Measurements from ENCODE around the gene PARP12. TPM values are rescaled to one million over a fixed set of nuclear protein-coding genes. Genes with fewer than 3 reads are reported as not detected.

Gene PARP12
- total and polyA plus RNA-seq, 10 donors: 26.9 to 101 (median 67.2) TPM

DNA sequence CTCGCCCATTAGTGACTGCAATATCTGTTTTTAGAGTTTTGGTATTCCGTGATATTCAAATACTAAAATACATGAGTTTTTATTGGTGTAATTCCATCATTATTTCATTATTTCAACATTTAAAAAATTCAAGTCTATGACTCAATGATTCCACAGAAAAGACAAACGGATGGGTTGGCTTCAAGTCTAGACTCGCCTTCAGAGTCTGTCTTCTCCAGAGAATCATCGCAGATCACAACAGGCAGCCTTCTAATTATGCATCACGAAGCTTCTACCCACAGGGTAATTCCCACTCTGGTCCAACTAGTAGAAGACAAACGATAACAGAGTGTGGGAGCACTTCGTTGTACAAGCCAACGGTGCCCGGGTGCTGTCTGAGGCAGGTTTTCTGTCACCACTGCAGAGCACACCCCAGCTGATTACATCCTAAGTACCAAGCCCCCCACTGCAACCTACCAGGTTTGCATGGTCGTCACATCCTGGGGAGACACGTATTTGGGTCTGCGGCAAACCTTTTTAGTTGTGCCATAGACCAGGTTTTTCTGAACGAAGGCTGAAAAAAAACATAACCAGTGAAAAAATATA, 28.9 kb downstream of the PARP12 start:
- Histone ChIP-seq H3K27me3 (replicated peaks in 1 of 7) (no peaks in the 10 kb centered on the region), H3K27ac (no peak overlapping the region), H3K36me3 (peaks cover 5 to 98% (median 42%) of the 10 kb centered on the region in 6 donors), H3K9me3 (no peaks in the 10 kb centered on the region), H3K4me3 (no peak overlapping the region), H3K4me1 (peaks cover 0 to 32% (median 12%) of the 10 kb centered on the region in 6 donors)
- intact Hi-C loops (cut with DNase I; ENCODE audit: low total_unique reads): no loop called here
- 95 to 98% (median 98%) methylated on average over 14 of the region's 14 CpGs for WGBS, 5 donors
- no peak for DNase-seq
- TF ChIP-seq POLR2AphosphoS5 (IDR thresholded peaks at IDR 0.05): no peak

DNA sequence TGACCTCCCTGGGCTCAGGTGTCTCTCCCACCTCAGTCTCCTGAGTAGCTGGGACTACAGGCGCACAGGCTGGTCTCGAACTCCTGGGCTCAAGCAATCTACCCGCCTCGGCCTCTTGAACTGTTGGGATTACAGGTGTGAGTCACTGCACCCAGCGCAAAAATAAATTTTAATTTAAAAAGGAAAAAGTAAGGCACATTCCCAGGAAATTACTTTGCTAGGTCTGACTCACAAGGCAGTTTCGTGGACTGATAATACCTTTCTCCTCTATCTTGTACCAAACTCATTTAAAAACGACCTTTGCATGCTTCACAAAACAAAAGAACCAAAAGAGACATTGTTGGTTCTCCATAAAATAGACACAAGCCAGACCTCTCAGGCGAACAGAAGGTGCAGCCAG, 29.7 kb downstream of the PARP12 start:
- DNase-seq: no peak
- TF ChIP-seq, protein P1, sequence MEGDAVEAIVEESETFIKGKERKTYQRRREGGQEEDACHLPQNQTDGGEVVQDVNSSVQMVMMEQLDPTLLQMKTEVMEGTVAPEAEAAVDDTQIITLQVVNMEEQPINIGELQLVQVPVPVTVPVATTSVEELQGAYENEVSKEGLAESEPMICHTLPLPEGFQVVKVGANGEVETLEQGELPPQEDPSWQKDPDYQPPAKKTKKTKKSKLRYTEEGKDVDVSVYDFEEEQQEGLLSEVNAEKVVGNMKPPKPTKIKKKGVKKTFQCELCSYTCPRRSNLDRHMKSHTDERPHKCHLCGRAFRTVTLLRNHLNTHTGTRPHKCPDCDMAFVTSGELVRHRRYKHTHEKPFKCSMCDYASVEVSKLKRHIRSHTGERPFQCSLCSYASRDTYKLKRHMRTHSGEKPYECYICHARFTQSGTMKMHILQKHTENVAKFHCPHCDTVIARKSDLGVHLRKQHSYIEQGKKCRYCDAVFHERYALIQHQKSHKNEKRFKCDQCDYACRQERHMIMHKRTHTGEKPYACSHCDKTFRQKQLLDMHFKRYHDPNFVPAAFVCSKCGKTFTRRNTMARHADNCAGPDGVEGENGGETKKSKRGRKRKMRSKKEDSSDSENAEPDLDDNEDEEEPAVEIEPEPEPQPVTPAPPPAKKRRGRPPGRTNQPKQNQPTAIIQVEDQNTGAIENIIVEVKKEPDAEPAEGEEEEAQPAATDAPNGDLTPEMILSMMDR (IDR thresholded peaks at IDR 0.05 in 8 of 11, conservative IDR thresholded peaks at IDR 0.05 in 3 of 11): no peak
- TF ChIP-seq POLR2AphosphoS5 (IDR thresholded peaks at IDR 0.05): no peak
- TF ChIP-seq POLR2A (IDR thresholded peaks at IDR 0.05): no peak
- intact Hi-C loops (cut with DNase I; ENCODE audit: low total_unique reads): no loop called here
- 92 to 95% (median 94%) methylated on average over 8 of the region's 8 CpGs for WGBS, 5 donors
- H3K27me3 ChIP-seq (replicated peaks in 1 of 7): no peaks in the 10 kb centered on the region
- peaks cover 0 to 32% (median 12%) of the 10 kb centered on the region in 6 donors for H3K4me1 ChIP-seq
- no peak overlapping the region for H3K4me3 ChIP-seq
- peaks cover 5 to 98% (median 41%) of the 10 kb centered on the region in 6 donors for H3K36me3 ChIP-seq
- H3K9me3 ChIP-seq: no peaks in the 10 kb centered on the region
- no peak overlapping the region for H3K27ac ChIP-seq

GRCh38 chr7:140031364-140031763, 31.4 kb downstream of the PARP12 start:
- no peak for DNase-seq
- Histone ChIP-seq H3K9me3 (no peaks in the 10 kb centered on the region), H3K36me3 (peaks cover 0 to 98% (median 45%) of the 10 kb centered on the region in 6 donors), H3K4me3 (no peak overlapping the region), H3K4me1 (peaks cover 0 to 22% (median 4%) of the 10 kb centered on the region in 6 donors), H3K27me3 (replicated peaks in 1 of 7) (no peaks in the 10 kb centered on the region), H3K27ac (no peak overlapping the region)
- intact Hi-C loops (cut with DNase I; ENCODE audit: low total_unique reads): no loop called here
- 95 to 100% (median 97%) methylated on average over 1 of the region's 1 CpG for WGBS, 5 donors
- TF ChIP-seq, protein P1 (IDR thresholded peaks at IDR 0.05 in 8 of 11, conservative IDR thresholded peaks at IDR 0.05 in 3 of 11): no peak
- TF ChIP-seq POLR2AphosphoS5 (IDR thresholded peaks at IDR 0.05) (no peak), POLR2A (IDR thresholded peaks at IDR 0.05) (no peak)

GRCh38 chr7:140029072-140029471, 33.7 kb downstream of the PARP12 start:
- Histone ChIP-seq H3K4me3 (no peak overlapping the region), H3K27ac (no peak overlapping the region), H3K27me3 (replicated peaks in 1 of 7) (no peaks in the 10 kb centered on the region), H3K9me3 (no peaks in the 10 kb centered on the region), H3K4me1 (peaks cover 0 to 10% (median 0%) of the 10 kb centered on the region in 6 donors), H3K36me3 (peaks cover 0 to 99% (median 60%) of the 10 kb centered on the region in 6 donors)
- 87 to 93% (median 92%) methylated on average over 1 of the region's 1 CpG for WGBS, 5 donors
- intact Hi-C loops (cut with DNase I; ENCODE audit: low total_unique reads): no loop called here
- TF ChIP-seq, protein P1 (IDR thresholded peaks at IDR 0.05 in 8 of 11, conservative IDR thresholded peaks at IDR 0.05 in 3 of 11): no peak
- TF ChIP-seq POLR2A (IDR thresholded peaks at IDR 0.05) (no peak), POLR2AphosphoS5 (IDR thresholded peaks at IDR 0.05) (no peak)
- DNase-seq: no peak
